ENCODE measurements around the gene VSTM2B. TPM values are rescaled to one million over a fixed set of nuclear protein-coding genes. Genes with fewer than 3 reads are reported as not detected.
A peak's percentile ranks its signal among the peaks of the same experiment; 100 is the strongest.

The VSTM2B gene
- total and polyA plus RNA-seq, 4 donors, result not detected

- H3K27ac ChIP-seq (ENCODE audit: low read depth in 1 of 2, low read length in 2 of 2), result peak within 1 kb of the TSS; percentile 93 to 94
- peak; percentile 97 for DNase-seq (ENCODE audit: low spot score)
- H3K9ac ChIP-seq (ENCODE audit: low read depth in 1 of 2, low read length in 2 of 2), result peak within 1 kb of the TSS; percentile 89 to 95
- H3K4me1 ChIP-seq (ENCODE audit: control insufficient read depth in 4 of 4, insufficient read depth in 4 of 4, low read length in 3 of 4), result peaks cover 3 to 18% (median 11%) of the 10 kb centered on the region in 4 donors
- H3K36me3 ChIP-seq (ENCODE audit: control insufficient read depth in 4 of 4, insufficient read depth in 3 of 4, low read depth in 1 of 4, low read length in 3 of 4), result peaks cover 0 to 15% (median 5%) of the 10 kb centered on the region in 4 donors
- H3K4me3 ChIP-seq (ENCODE audit: low read depth in 1 of 3, low read length in 3 of 3), result peak within 1 kb of the TSS; percentile 69 to 84 (median 77)
- no peaks in the 10 kb centered on the region for H3K27me3 ChIP-seq (ENCODE audit: control insufficient read depth in 4 of 4, insufficient read depth in 4 of 4, low read length in 3 of 4)
- TF ChIP-seq HNF4A (conservative IDR thresholded peaks at IDR 0.05) (peak in 1 of 2 donors; percentile 34), CTCF (IDR thresholded peaks at IDR 0.05; ENCODE audit: low read depth, low read length, missing input control) (no peak), FOXA1 (IDR thresholded peaks at IDR 0.05) (no peak), NR2F2 (IDR thresholded peaks at IDR 0.05) (peak; percentile 59), YY1 (IDR thresholded peaks at IDR 0.05) (peak; percentile 94), ATF3 (IDR thresholded peaks at IDR 0.05) (peak; percentile 76), REST (IDR thresholded peaks at IDR 0.05) (peak; percentile 69), RXRA (IDR thresholded peaks at IDR 0.05) (peak; percentile 50 to 57), TAF1 (conservative IDR thresholded peaks at IDR 0.05) (peak; percentile 94), HNF4G (IDR thresholded peaks at IDR 0.05) (no peak), GABPA (IDR thresholded peaks at IDR 0.05 in 1 of 2, conservative IDR thresholded peaks at IDR 0.05 in 1 of 2) (peak; percentile 62 to 93), JUND (IDR thresholded peaks at IDR 0.05) (peak; percentile 68 to 79), FOXA2 (IDR thresholded peaks at IDR 0.05) (no peak), ZBTB33 (IDR thresholded peaks at IDR 0.05) (peak; percentile 89), MAX (IDR thresholded peaks at IDR 0.05) (peak; percentile 72), EGR1 (IDR thresholded peaks at IDR 0.05; ENCODE audit: low read depth in 2 of 2) (peak in 1 of 2 donors; percentile 61), SP1 (IDR thresholded peaks at IDR 0.05) (no peak), RAD21 (IDR thresholded peaks at IDR 0.05) (no peak)
- no peaks in the 10 kb centered on the region for H3K9me3 ChIP-seq (ENCODE audit: control insufficient read depth in 4 of 4, low read length in 3 of 4)
- under 1% methylated on average over 47 of the region's 47 CpGs for WGBS
Measured at GRCh38 chr19:29605653-29606419, 80.0 kb downstream of the VSTM2B start, which contains the start of gene POP4. Gene POP4 (plus strand): TSS chr19:29606283. CDS start chr19:29606319, 36 bp downstream.
